ENCODE data around the gene CT83. TPM values are rescaled to one million over a fixed set of nuclear protein-coding genes. Genes with fewer than 3 reads are reported as not detected.

CT83 gene
- not detected in 2 replicates for total RNA-seq

GRCh38 chrX:116462822-116463221 lies at the start of gene CT83:
TSS of gene CT83 (minus strand) at chrX:116462976. CDS start at chrX:116462856, 120 bp downstream.

GRCh38 chrX:116436358-116436816 lies 26.4 kb downstream of the CT83 start, which contains the start of gene SLC6A14:
TSS of gene SLC6A14 (plus strand) at chrX:116436606. CDS start at chrX:116436710, 104 bp downstream.

Other genes with a start within 250 kb of the CT83 start
- gene SLC6A14, start 26.4 kb downstream of the CT83 start, total RNA-seq, result not detected in 2 replicates